HT1080 (cell line): ENCODE results near the gene PI4KA. TPM values are rescaled to one million over a fixed set of nuclear protein-coding genes. Genes with fewer than 3 reads are reported as not detected.
"Not testable (repeated sequence)": the region's sequence is repeated elsewhere in the genome, so short reads cannot be mapped to it uniquely, and the experiment has no call there.

Source experiments
- DNase-seq: peaks from one replicate; pipeline ENCODE4 v3.0.0-alpha.2; 2015; ENCODE audit warnings: low read depth
- total RNA-seq: library from RNA; depleted of rRNA; stranded (reverse); fragments of >200 nt; shearing (Covaris generic); gene quantifications from 2 replicates; pipeline ENCODE4 v1.2.3, GENCODE V29; 2014

Gene PI4KA
- total RNA-seq, 1 experiment from 2014 or later, result 35.9 TPM

DNA sequence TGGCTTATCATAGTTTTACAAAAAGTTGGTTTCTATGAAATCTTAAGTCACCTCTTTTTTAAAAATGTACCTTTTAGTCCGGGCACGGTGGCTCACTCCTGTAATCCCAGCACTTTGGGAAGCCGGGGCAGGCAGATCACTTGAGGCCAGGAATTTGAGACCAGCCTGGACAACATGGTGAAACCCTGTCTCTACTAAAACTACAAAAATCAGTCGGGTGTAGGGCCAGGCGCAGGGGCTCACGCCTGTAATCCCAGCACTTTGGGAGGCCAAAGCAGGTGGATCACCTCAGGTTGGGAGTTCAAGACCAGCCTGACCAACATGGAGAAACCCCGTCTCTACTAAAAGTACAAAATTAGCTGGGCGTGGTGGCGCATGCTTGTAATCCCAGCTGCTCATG lies 158.8 kb downstream of the PI4KA start:
- not testable (repeated sequence) for DNase-seq

DNA sequence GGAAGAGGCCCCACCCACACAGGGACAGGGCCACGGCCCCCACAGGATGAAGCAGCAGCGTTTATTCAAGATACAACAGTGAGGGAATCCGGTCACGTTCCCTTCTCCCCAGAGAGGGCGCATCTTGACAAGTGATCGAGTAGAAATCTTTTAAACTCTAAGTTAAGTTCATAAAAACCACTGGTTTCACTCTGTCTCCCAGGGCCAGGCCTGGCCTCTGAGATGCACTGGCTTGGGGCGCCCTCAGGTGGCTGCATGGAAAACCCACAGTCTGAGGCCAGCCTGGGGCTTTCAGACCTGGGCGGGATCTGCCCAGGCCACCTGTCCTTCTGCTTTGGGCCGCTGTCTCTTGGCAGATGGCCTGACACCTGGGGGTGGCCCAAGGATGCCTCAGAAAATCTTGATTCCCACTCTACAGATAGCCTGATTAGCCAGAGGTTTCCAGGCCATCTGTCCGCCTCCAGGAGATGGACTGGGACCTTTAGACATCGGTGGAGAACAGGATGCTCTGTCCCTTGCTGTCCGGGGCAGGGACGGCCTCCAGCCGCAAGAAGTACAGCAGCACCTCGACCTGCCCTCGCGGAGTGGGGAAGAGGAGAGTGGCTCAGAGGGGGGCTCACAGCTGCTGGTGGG lies 161.0 kb downstream of the PI4KA start:
- peak; percentile 90 for DNase-seq

DNA sequence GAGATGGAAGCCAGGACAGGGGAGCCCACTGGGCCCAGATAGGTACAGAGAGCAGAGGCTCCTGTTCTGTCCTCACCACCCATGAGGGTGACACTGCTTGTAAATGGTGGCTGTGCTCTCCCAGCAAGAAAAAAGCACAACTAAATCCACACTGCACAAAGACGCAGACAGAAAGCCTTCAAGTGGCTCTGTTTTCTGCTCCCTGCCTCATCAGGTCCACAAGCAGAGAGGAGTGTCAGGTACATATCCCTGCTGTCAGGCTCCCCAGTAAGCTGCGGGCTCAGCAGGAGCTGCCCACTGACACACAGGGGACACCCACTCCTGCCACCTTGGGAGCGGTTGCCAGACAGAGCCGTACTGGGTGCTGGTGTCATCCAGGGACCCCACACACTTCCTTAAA lies 162.6 kb downstream of the PI4KA start:
- DNase-seq, result not testable (repeated sequence)

DNA sequence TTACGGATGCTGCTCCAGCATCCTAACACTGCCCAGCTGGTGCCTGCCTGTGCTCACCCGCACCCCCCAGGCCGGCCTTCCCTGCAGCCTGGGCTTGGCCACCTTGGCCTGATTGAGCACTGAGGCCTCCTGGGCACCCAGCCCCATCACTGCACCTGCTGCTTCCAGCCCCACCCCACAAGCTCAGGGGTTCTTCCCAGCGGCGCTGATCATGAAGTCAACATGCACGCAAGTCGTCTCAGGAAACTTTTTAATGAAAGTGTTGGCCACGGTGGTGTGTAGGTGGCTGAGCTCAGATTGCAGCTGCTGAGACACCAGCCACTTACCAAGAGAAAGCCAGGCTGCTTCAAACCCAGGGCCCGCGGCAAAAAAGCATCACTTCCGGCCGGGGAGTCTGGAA lies 163.4 kb downstream of the PI4KA start:
- DNase-seq, result not testable (repeated sequence)

DNA sequence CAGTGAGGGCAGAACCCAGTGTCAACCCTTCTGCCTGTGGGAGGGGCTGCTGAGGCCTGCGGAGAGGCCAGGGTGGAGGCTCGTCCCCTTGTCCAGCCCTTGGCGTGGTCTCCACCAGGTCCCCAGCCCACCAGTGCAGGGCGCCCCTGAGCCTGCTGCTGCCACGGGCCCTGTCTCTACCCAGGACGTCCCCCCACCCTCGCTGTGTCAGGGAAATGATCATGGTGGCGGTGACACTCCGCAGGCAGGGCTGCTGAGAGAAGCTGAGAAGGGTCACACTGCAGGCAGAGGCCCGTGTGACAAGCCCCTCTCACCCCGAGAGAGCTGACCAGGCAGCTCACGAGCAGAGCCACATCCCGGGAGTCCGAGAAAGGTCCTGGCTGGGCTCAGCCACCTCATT lies 164.4 kb downstream of the PI4KA start:
- DNase-seq, result not testable (repeated sequence)

DNA sequence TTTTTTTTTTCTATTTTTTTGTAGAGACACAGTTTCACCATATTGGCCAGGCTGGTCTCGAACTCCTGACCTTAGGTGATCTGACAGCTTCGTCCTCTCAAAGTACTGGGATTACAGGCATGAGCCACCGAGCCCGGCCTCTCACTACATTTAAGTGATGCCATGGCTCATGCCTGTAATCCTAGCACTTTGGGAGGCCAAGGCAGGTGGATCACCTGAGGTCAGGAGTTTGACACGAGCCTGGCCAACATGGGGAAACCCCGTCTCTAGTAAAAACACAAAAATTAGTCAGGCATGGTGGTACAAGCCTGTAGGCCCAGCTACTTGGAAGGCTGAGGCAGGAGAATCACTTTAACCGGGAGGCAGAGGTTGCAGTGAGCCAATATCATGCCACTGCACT lies 165.7 kb downstream of the PI4KA start:
- DNase-seq, result not testable (repeated sequence)

DNA sequence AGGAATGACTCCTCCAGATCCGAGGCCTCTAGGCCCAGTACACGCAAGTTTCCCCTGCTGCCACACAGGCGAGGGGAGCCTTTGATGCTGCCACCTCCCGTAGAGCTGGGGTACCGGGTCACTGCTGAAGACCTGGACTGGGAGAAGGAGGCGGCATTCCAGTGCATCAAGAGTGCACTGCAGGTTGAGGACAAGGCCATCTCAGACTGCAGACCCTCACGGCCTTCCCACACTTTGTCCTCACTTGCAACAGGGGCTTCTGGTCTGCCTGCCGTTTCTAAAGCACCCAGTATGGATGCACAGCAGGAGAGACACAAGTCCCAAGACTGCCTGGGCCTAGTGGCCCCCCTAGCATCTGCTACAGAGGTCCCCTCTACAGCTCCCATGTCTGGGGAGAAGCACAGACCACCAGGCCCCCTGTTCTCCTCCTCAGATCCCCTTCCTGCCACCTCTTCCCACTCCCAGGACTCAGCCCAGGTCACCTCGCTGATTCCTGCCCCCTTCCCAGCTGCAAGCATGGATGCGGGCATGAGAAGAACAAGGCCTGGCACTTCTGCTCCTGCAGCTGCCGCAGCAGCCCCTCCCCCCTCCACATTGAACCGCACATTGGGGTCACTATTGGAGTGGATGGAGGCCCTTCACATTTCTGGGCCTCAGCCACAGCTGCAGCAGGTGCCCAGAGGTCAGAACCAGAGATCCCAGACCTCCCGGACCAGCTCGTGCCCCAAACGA lies 167.9 kb downstream of the PI4KA start:
- not testable (repeated sequence) for DNase-seq

DNA sequence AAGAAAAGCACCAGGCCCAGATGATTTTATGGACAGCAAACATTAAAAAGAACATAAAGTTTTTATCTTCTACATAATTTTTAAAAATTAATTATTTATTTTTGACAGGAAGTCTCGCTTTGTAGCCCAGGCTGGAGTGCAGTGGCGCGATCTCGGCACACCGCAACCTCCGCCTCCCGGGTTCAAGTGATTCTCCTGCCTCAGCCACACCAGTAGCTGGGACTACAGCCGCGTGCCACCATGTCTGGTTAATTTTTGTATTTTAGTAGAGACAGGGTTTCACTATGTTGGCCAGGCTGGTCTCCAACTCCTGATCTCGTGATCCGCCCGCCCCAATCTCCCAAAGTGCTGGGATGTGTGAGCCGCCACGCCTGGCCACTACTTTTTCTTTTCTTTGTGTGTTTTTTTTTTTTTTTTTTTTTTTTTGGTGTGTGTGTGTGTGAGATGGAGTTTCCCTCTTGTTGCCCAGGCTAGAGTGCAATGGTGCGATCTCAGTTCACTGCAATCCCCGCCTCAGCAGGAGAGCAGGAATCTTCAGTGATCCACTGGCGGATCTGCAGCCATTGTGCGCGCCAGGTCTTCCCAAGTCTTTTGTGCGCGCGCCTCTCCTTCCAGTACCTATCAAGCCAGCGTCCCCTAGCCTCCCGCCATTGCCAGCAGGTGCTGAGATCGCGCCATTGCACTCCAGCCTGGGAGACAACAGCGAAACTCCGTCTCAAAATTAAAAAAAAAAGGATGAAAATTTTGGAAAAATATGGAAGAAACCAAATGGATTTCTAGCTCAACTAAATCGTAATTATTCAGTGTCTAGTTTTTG lies 171.0 kb downstream of the PI4KA start:
- DNase-seq, result not testable (repeated sequence)

DNA sequence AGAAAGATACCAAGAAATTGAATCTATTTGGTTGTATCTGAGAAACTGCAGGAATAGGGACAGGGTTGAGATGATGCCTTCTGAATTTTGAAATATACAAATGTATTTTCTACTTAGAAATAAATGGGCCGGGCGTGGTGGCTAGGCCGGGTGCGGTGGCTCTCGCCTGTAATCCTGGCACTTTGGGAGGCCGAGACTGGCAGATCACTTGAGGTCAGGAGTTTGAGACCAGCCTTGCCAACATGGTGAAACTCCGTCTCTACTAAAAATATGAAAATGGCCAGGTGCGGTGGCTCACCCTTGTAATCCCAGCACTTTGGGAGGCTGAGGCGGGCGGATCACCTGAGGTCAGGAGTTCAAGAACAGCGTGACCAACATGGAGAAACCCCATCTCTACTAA lies 172.8 kb downstream of the PI4KA start:
- DNase-seq, result not testable (repeated sequence)

DNA sequence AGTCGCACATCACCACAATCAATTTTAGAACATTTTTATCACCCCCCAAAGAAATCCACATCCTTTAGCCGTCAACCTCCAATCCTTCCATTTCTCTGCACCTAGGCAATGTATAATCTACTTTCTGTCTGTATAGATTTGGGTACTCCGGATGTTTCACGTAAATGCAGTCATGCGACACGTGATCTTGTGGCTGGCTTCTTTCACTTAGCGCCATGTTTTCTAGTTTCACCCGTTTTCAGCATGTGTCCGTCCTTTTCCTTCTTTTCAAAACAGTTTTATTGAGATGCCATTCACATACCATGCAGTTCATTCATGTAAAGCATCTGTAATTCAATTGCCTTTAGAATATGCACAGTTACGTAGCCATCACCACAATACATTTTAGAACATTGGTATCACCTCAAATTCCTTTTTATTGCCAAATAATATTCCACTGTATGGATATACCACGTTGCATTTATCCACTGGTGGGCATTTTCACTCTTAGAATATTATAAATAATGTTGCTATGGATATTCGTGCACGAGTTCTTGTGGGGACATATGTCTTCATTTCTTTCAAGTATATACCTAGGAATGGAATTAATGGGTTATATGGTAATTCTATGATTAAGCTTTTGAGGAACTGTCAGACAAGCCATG lies 179.7 kb downstream of the PI4KA start:
- not testable (repeated sequence) for DNase-seq

DNA sequence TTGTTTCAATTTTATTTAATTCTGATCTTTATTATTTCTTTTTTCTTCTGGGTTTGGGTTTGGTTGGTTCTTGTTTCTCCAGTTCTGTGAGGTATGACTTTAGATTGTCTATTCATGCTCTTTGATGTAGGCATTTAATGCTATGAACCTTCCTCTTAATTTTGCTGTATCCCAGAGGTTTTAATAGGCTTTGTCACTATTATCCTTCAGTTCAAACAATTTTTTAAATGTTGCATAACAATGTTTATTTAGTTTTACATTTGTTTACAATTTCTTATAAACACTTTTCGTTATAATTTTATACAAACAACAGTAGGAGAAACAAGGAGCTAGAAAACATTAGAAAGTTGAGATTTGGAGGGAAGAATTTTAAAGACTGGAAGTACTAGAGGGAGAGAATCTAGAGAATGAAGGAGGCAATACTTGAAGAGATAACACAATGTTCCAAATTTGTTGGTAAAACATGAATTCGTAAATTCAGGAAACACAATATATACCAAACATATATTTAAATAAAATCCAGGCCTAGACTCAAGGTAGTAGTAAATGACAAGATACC lies 180.8 kb downstream of the PI4KA start:
- no peak for DNase-seq

DNA sequence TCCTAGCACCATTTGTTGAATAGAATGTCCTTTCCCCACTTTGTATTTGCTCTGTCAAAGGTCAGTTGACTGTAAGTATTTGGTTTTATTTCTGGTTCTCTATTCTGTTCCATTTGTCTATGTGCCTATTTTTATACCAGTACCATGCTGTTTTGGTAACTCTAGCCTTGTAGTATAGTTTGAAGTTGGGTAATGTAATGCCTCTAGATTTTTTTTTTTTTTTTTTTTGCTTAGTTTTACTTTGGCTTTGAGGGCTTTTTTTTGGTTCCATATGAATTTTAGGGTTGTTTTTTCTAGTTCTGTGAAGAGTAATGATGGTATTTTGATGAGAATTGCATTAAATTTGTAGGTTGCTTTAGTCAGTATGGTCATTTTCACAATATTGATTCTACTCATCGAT lies 183.0 kb downstream of the PI4KA start:
- DNase-seq, result not testable (repeated sequence)

DNA sequence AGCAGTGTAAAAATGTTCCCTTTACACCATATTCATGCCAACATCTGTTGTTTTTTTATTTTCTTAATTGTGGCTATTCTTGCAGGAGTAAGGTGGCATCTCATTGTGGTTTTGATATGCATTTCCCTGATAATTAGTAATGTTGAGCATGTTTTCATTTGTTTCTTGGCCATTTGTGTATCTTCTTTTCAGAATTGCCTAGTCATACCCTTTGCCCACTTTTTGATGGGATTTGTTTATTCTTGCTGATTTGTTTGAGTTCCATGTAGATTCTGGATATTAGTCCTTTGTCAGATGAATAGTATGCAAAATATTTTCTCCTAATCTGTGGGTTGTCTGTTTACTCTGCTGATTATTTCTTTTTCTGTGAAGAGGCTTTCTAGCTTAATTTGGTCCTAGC lies 183.6 kb downstream of the PI4KA start:
- no peak for DNase-seq

DNA sequence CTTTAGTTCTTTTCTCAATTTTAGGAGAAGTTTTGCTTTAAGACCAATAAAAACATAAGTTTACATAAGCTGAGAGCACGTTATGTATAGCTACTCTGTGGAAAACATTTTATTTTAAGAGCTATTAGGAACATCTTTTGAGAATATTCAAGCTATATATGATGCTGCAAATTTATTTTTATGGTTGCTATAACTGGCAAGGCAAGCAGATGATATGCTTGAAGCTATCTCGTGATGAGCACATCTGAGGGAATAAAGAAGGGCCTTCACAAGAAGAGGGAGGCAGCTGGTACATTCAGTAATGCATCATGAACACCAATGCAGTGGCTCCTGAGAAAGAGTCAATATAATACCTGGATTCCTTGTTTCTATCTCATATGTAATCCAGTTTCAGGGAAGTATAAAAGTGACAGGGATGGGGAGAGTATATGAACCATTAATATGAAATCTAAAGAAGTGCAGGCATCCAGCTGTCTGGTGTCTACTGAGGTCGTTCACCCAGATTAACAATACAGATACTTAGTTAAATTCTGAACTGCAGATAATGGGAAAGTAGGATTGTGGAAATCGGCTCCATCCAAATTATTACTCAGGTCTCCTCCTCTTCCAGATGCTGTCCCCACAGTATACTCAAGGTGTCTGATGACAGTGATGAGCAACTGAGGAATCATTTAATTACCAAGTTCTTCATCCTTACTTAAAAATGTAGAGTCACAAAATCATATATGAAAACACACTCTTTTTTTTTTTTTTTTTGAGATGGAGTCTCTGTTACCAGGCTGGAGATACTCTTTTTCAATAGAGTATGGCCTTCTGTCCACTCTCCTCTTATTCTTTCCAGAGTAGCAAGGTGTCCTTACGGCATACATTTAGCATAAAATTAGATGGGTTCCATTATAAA lies 185.1 kb downstream of the PI4KA start:
- DNase-seq, result no peak

DNA sequence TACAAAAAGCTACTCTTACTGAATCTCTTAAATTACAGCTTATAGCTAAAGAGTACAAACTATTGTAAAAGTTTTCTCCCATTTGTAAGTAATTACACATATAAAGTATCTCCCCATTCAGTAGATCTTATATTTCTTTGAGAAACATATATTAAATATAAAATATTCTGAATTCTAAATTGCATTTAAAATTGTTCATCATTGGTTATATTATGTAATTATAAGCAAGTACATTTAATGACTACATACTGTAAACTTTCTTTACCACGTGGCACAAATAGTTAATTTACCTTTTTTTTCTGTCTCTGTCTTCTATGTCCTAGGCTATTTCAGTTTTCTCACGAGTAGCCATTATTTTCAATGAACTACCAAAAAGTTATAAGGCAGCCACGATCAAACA lies 185.9 kb downstream of the PI4KA start:
- no peak for DNase-seq

DNA sequence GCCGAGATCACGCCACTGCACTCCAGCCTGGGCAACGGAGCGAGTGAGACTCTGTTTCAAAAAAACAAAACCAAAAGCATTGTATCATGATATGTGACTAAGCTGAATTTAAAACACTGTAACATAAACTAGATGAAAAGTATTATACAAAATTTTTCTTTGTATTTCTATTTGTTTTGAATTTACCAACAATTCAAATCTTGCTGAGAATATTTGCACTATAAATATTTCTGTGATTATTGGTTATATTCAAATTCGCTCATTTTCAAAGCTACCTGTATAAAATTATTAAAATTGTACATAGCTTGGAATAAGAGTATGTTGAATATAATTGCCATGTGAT lies 186.6 kb downstream of the PI4KA start:
- no peak for DNase-seq

DNA sequence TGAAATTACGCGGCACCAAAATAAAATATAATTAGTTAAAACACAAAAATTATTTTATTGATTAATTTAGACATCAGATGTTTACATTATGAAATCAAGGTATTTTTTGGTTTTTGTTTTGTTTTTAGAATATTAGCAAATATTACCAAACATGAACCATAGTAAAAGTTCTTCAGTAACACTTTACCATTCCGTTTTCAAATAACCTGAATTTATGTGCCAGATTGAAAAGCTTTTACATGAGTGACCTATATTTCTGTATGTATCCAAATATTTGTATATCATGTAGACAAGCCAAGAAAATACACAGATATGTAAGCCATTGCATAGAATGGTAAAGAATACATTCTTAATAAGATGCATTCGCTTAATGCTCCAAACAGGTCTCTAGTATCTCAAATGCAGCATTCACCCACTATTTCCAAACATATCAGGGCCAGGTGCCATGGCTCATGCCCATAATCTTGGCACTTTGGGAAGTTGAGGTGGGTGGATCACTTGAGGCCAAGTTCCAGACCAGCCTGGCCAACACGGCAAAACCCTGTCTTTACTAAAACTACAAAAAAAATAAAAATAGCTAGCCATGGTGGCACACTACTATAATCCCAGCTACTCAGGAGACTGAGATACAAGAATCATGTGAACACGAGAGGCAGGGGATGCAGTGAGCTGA lies 187.1 kb downstream of the PI4KA start:
- DNase-seq, result no peak

DNA sequence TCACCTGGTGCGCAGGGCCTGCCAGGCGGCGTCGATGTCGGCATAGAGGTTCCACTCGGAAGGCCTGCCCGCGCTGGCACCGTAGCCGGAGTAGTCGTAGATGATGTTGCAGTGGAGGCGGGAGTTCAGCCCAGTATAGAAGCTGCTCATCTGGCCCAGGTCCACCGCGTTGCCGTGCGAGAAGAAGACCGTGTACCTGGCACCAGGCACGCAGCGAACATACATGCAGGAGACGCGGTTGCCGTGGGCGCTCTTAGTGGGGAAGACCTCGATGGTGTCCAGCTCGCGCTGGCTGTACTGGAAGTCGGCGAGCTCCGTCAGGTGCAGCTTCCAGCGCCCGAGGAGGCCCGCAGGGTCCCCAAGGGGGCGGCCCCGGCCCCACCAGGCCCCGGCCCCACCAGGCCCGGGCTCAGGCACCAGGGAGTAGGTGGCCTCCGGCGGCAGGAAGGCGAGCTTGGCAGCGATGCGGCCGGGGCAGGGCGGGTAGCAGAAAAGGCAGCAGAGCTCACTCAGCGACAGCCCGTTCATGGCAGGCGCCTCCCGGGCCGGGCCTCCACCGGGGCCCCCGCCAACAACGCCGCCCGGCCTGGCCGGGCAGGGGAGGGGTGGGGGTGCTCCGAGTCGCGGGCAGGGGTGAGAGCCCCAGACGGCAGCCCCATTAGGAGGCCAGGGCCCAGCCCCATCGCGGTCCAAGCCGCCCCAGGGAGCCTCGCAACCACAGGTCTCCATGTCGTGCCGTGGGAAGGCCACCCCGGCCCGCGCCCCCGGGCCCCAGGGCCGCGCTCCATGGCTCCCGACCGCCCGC lies 188.0 kb downstream of the PI4KA start:
- DNase-seq, result not testable (repeated sequence)

DNA sequence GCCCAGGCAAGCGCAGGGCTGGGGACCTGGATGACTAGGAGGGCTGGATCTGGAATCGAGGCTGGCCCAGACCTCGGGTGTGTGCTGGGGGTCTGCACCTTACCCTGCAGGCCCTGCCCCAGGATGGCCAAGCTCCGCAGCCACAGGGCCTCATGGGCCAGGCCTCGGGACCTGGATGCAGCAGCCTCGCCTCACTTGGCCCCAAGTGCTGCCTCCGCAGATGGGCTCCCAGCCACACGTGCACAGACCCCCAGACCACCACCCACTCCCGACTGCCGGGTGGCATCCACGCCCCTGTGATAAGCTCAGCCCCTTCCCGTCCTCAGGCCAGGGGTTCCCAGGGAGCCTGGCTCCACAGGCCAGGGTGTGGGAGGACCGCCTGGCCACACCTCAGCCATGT lies 188.7 kb downstream of the PI4KA start:
- not testable (repeated sequence) for DNase-seq
